Caki2 (cell line): ENCODE data around the gene FHAD1. TPM values are rescaled to one million over a fixed set of nuclear protein-coding genes. Genes with fewer than 3 reads are reported as not detected.
A peak's percentile ranks its signal among the peaks of the same experiment; 100 is the strongest.

Source experiments
- DNase-seq: peaks from one replicate; pipeline ENCODE4 v3.0.0-alpha.2; 2015; ENCODE audit warnings: low read depth
- in situ Hi-C: cut with HindIII; loops from 2 replicates; pipeline ENCODE4 v1.10.0; 2016; ENCODE audit warnings: low sequenced_read_pairs, low pct_unique_long_range_greater_than_20kb, mixed read lengths
- total RNA-seq: library from RNA; depleted of rRNA; stranded (reverse); fragments of >200 nt; shearing (Covaris generic); gene quantifications from 2 replicates; pipeline ENCODE4 v1.2.3, GENCODE V29; 2014; ENCODE audit warnings: low replicate concordance

Gene FHAD1
- total RNA-seq, 1 experiment from 2014 or later = 18.0 TPM

DNA sequence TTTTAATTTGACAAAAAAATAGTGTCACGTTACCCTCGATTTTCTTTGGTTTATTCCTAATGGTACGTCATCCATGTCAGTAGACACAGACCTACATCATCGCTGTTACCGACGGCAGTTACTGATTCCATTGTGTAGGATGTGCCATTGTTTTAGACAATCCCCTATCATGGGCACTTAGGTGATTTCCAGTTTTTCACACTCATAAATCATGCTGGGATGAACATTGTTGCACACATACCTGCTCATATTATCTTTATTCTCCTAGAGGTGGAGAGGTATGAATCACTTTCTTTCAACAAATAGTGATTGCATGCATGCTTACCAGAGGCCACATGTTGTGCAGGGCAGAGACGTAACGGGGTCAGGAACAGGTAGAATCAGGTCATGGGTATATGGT, 83.0 kb downstream of the FHAD1 start:
- in situ Hi-C loops = loop anchor here (10.0 kb wide), 1 partner anchor 65 kb away; no protein-coding TSS in a partner anchor
- DNase-seq = no peak

DNA sequence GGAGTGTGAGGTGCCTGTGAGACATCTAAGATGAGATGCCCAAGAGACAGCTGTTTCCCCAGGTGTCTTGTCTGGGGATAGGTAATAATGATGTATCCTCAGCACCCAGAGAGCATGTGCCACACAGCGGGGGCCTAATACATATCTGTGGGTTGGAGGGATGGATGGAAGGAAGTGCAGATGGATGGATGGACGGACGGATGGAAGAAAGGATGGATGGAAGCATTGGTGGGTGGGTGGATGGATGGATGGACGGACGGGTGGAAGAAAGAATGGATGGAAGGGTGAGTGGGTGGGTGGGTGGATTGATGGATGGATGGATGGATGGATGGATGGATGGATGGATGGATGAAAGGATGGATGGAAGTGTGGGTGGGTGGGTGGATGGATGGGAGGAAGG, 84.2 kb downstream of the FHAD1 start:
- in situ Hi-C loops = loop anchor here (10.0 kb wide), 1 partner anchor 64 kb away; no protein-coding TSS in a partner anchor
- DNase-seq = no peak

DNA sequence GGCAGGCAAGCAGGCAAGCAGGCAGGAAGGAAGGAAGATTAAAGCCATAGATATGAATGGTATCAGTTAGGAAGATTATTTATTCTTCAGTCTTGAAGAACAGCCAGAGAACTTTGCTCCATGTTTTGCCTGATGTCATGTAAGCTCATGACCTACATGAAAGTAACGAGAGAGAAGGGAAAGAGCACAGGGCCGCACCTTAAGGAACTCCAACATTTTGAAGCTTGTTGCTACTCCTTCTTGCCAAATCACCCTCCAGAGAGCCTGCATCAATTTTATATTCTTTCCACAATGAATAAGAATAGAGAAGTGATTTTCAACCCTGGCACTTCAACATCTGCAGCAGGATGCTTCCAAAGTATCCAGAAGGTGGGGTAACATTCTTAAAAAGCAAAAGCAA, 84.7 kb downstream of the FHAD1 start:
- DNase-seq = no peak
- in situ Hi-C loops = loop anchor here (10.0 kb wide), 1 partner anchor 63 kb away; no protein-coding TSS in a partner anchor

DNA sequence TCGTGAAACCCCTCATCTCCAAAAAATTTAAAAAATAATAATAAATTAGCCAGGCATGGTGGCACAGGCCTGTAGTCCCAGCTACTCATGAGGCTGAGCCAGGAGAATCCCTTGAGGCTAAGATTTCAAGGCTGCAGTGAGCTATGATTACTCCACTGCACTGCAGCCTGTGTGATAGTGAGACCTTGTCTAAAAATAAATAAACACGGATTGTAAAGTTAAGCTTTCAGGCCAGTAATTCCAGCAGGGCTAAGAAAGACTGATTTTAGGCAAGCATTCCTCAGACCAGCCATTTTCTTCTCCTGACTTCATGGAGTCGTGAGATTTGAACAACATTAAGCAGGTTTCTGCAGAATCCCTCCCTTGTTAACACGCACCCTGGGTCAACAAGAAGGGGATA, 85.5 kb downstream of the FHAD1 start:
- in situ Hi-C loops = loop anchor here (10.0 kb wide), 1 partner anchor 62 kb away; no protein-coding TSS in a partner anchor

DNA sequence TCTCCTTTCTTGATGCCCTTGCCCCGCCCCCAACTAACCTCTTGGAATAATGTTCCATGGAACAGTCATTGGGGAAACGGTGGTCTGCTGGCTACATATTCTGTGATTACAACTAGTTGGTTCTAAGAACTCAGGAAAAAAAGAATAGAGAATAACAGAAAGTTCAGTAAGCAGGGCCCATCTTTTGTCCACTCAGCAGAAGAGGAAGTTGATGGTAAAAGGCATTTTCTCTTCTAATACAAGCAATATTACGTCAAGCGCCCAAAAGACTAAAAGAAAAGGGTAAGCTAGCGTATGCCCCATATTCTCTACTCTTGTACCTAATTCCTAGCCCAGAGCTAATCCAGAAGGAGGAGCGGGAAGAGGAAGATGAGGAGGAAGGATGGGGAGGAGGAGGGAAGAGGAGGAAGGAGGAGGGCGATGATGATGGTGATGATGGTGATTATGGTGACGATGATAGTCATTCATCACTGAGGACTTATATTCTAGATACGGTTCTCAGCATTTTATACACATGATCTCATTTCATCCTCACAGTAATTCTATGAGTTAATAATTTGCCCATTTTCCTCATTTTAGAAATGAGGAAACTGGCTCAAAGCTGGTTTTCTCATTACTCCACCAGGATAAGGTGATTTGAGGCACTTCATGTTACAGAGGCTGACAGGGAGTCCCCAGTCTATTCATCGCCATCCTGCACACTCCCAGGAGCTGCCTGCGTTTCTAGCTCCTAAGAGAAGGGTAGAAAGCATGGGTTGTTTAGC, 86.1 kb downstream of the FHAD1 start:
- in situ Hi-C loops = loop anchor here (10.0 kb wide), 1 partner anchor 62 kb away; no protein-coding TSS in a partner anchor
- DNase-seq = no peak

More for the DNA sequence above, 85.5 kb downstream of the FHAD1 start:
- no peak for DNase-seq

DNA sequence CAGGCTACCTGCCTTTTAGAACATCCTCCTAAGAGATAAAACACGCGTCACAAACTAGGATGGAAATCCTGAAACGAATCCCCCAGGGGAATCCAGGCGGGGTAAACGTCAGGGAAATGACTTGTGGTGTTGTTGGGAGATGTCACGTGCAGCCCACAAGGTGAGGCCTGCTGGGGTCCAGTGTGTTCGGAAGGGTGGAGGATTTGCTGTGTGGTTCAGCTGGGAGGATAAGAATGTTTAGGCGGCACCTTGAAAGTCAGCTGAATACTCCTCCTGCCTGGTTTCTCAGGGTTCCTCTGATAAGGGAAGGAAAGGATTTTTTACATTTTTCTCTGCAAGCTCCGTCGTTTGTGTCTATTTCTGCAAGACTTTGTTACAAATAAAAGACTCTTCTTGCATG, 88.0 kb downstream of the FHAD1 start:
- DNase-seq = no peak
- in situ Hi-C loops = loop anchor here (10.0 kb wide), 1 partner anchor 60 kb away; no protein-coding TSS in a partner anchor

DNA sequence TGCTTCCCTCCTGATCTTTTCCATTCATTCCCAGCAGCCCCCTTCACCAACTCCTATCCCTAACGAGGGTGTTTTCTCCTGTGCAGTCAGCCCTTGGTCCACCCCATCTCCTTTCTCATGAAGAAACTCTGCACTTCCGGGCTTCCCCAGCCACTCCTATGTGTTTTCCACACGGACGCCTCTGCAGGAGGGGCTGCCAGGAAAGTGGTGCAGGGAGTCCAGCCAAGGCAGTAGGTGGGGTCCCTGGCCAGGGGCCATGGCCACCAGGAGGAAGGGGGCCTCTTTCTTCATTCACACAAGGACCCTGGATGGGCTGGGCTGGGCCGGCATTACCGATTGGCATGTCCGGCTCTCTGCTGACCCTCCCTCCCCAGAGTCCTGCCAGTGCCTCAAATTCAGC, 89.8 kb downstream of the FHAD1 start:
- in situ Hi-C loops = loop anchor here (10.0 kb wide), 1 partner anchor 58 kb away; no protein-coding TSS in a partner anchor

DNA sequence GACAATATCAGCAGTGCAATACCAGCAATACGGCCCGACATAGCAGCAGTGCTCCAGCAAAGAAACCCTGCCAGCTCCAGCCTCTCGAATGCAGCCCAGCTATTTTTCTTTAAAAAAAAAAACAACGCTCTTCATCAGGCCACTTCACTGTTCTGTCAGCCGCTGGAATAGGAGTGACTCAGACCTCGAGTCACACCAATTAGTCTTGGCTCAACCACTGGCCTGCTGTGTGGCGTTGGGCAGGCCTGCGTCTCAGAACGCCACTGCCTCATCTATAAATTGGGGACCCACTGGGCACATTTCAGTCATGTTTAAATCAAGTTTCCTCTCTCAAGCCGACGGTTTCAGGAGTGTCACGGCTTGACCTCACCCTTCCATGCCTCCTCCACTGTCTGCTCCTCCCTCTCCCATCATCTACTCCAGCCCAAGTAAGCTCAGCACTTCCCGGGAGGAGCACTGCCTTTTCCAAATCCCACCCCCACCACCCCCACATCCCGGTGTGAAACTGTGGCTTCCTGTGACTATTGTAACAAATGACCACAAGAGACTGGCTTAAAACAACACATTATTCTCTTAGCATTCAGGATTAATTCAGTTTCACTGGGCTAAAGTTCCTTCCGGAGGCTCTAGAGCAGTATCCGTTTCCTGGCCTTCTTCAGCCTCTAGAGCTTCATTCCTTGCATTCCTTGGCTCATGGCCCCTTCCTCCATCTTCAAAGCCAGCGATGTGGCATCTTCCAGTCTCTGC, 90.8 kb downstream of the FHAD1 start:
- in situ Hi-C loops = loop anchor here (10.0 kb wide), 1 partner anchor 57 kb away; no protein-coding TSS in a partner anchor
- DNase-seq = peak; percentile 72

More for the DNA sequence above, 89.8 kb downstream of the FHAD1 start:
- no peak for DNase-seq

DNA sequence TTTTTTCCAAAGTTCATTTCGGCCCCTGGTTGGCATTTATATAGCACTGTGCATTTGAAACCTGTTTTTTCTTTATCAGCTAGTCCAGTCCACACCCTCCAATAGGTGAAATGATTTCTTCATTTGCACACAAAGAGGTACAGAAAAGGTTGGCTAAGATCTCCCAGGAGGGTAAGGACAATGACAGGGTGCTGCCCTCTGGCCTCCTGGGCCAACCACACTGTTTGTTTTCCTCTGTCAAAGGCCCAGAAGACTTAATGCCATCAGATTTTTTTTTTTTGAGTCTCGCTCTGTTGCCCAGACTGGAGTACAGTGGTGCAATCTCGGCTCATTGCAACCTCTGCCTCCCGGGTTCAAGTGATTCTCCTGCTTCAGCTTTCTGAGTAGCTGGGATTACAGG, 92.5 kb downstream of the FHAD1 start:
- in situ Hi-C loops = loop anchor here (10.0 kb wide), 1 partner anchor 55 kb away; no protein-coding TSS in a partner anchor
- peak; percentile 30 for DNase-seq

DNA sequence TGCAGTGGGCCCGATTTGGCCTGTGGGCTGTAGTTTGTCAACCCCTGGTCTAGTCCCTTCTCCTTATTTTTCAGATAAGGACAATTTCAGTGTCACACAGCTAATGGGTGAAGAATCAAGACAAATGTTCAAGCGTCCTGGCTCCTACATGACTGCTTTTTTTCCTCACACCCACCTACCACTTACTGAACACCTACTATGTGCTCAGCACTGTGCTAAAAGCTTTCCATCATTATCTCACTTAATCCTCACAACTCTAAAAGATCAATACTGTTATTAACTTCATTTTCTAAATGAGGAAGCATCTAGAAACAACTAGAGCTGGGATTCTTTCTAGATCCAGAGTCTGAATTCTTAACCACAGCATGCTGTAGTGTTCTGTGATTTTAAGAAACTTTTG, 94.2 kb downstream of the FHAD1 start:
- DNase-seq = no peak
- in situ Hi-C loops = no loop called here

DNA sequence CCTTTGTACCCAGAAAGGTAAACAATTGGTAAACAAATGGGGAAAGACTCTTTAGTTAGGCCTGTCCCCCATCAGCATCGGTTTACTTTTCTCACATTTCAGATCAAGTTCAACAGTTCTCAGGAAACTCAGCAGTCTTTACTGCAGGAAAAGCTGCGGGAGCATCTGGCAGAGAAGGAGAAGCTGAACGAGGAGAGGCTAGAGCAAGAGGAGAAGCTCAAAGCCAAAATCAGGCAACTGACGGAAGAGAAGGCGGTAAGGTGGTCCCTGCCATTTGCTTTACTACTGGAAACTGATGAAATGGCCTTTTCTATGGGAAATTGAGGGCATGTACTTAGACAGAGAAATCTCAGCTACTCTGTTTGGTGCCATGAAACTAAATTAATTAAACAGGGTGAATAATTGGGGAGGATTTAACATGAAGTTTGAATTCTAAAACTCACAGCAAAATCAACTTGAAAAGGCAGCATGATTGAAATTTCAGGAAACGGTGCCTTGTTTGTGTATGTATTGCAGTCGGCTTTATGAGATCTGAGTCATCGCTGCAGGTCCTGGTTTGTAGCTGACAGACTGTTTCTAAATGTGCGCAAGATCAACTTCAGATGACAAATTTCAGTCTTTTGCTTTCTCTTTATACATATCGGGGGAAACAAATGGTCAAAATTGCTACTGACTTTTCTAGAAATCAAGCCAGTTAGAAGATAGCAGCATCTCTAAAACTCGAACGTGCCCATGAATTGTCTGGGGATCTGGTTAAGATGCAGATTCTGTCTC, 94.8 kb downstream of the FHAD1 start:
- no peak for DNase-seq
- in situ Hi-C loops = no loop called here

DNA sequence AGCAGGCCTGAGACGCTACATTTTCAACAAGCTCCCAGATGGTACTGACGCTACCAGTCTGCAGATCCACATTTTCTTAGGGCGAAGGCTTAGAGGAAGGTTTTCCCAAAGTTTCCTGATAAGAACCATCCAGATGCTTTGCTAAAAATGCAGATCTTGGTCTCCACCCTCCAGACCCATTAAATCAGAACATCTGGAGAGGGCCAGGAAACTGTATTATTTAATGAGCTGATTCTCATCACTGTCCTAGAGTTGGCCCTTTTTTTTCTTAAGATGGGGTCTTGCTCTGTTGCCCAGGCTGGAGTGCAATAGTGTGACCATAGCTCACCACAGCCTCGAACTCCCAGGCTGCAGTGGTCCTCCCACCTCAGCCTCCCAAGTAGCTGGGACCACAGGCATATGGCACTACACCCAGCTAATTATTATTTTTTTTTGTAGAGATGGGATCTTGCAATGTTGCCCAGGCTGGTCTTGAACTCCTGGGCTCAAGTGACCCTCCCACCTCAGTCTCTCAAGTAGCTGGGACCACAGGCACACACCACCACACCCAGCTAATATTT, 95.5 kb downstream of the FHAD1 start:
- in situ Hi-C loops = no loop called here
- no peak for DNase-seq

DNA sequence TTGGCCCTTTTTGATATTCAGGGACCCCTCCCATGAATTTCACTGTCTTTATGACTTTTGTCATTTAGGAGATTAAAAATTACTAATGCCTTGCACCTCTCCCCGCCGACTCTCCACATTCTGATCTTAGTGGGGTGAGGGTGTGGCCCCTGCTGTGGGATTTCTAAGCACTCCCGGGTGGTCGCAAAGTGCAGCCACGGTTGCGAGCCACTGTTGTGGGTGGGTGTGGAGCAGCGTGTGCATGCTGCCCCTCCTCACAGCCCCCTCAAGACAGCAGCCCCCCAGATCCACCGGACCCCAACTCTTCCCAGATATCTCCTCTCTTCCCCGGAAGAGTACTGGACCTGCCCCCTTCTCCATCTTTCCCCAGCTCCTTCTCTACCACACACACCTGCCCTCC, 96.1 kb downstream of the FHAD1 start:
- in situ Hi-C loops = no loop called here
- no peak for DNase-seq

DNA sequence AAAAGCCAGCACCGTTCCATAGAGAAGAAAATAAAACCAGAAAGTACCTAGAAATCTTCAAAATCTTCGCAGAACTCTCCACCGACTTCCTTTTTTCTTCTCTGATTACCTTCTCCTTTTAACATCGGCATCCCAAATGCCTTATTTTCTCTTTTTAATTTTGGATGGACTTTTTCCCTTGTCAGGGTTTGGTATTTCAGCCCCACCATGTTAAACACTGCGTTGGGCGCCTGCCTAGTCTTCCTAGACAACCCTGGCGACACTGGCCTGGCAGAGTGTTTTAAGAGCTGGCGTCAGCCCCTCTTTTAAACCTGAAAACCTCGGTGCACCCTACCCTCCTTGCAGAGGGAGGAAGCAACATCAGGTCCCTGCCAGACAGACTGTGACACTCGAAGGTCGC, 96.7 kb downstream of the FHAD1 start:
- in situ Hi-C loops = no loop called here
- DNase-seq = no peak

DNA sequence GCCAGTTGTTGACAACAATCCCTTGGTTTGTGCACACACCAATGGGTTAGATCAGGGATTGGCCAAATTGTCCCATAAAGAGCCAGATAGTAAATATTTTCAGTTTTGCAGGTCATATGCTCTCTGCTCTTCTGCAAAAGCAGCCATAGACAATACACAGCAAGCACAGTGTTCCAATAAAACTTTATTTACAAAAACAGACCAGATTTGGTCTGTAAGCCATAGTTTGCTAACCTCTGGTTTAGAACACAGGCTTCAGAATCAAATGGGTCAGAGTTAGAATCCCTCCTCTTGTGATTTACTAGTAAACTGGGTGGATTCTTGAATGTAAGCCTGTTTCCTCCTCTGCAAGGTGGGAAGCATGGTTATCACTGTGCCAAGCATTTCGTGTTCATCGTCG, 97.4 kb downstream of the FHAD1 start:
- in situ Hi-C loops = no loop called here
- DNase-seq = no peak

DNA sequence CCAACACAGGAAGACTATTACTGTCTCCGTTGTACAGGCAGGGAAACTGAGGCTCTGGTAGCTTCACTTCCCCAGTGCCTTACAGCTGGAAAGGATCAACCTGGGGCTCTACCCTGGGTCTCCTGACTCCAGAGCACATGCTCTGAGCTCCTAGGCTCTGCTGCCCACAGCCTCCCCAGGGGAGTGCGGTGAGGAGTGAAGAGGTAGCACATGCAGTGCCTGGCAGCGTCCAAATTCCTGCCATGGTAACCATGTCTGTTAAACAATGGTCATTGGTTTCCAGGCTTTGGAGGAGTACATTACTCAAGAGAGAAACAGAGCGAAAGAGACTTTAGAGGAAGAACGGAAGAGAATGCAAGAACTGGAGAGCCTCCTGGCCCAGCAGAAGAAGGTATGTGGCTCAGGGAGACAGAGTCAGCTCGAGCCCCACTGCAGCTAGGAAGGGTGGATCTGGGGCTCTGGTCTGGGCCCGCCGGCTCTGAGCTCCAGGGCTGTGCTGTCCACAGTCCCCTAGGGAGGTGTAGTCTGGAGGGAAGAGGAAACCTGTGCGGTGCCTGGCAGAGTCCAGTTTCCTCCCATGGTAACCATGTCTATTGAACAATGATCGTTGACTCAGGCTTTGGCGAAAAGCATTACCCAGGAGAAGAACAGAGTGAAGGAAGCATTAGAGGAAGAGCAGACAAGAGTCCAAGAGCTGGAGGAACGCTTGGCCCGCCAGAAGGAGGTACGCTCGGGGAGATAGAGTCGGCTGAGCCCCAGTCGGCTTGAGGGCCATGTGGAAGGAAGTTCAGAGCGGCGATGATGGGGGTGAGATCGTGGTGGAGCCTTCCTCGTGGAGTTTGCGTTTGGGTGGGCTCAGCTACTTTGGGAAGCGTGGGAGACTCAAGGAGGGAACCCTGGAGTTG, 98.0 kb downstream of the FHAD1 start:
- in situ Hi-C loops = no loop called here
- no peak for DNase-seq

DNA sequence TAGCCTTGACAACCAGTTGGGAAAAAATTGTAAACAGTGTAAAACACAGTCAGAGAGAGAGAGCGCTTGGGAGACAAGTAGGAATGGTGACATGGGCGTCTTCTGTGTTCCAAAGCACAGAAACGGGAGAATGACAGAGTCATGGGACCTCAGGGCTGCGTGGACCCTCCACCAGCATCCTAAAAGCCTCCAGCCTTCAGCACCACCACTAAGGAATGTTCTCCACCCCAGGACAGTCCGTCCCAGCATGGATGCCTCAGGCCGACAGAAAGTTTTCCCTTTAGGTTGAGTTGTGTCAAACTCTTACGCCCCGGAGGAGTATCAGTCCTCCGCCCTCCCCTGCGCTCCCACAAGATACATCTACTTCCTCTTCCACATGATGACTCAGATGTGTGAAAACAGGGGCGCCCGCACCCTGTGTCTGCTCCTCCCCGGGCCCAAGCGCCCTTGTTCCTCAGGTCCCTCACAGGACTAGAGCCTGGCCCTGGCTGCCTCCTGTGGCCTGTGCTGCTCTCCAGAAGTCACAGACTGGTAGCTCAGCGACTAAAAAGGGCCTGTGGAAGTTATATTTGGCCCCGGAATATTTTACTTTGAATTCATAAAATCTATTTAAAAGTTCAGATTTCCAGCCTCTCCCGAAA, 98.8 kb downstream of the FHAD1 start:
- in situ Hi-C loops = no loop called here
- DNase-seq = no peak
